HEK293 (cell line): ENCODE measurements around the gene SETD1A.

Experiments
- CTCF ChIA-PET: fragments of 350-600 bp; formaldehyde crosslinking; extraction: SDS; loops from one replicate; lab custom pipeline; 2021; ENCODE audit warnings: antibody characterized with exemption; lab: Yijun Ruan, JAX
- POLR2A ChIA-PET: fragments of 300-600 bp; formaldehyde crosslinking; extraction: SDS; loops from one replicate; lab custom pipeline; 2020; ENCODE audit warnings: antibody characterized with exemption, inconsistent platforms; lab: Yijun Ruan, JAX
- H3K27ac ChIP-seq: fragments of 200-500 bp; sonication (Bioruptor generic); 2 replicates; pipeline ENCODE4 v1.5.1; 2014; ENCODE audit warnings: low read depth, low read length, control low read depth, inconsistent platforms; ENCODE audit errors: extremely low read depth
- H3K36me3 ChIP-seq, 2 experiments: fragments of 200-500 bp in 1 of 2; sonication (Bioruptor generic) in 1 of 2; 1 replicate in 1 of 2; 2 replicates in 1 of 2; pipeline ENCODE4 v1.5.1; 2014 to 2017; ENCODE audit warnings: inconsistent platforms in 2 of 2, low read length in 2 of 2; ENCODE audit not compliant: control insufficient read depth in 2 of 2, insufficient read depth in 1 of 2
- H3K4me1 ChIP-seq: fragments of 200-500 bp; sonication (Bioruptor generic); 2 replicates; pipeline ENCODE4 v1.5.1; 2014; ENCODE audit warnings: mild to moderate bottlenecking, low read length, inconsistent platforms; ENCODE audit not compliant: control insufficient read depth, insufficient read depth
- H3K4me3 ChIP-seq: 2 replicates; pipeline ENCODE4 v1.5.1; 2011; ENCODE audit warnings: low read depth, mild to moderate bottlenecking, control low read depth, low read length, moderate library complexity
- H3K9me3 ChIP-seq: fragments of 200-500 bp; sonication (Bioruptor generic); 2 replicates; pipeline ENCODE4 v1.5.1; 2014; ENCODE audit warnings: low read depth, low read length, inconsistent platforms; ENCODE audit not compliant: control insufficient read depth, insufficient read depth
- EGR2 ChIP-seq: fragments of 450-650 bp; formaldehyde crosslinking; IDR thresholded peaks from 2 replicates; pipeline ENCODE4 v1.5.1; 2016; ENCODE audit warnings: low read depth, missing biosample characterization, missing genetic modification characterization
- HOXA7 ChIP-seq: sonication (generic); formaldehyde crosslinking; IDR thresholded peaks from 2 replicates; pipeline ENCODE4 v1.8.1; 2022; ENCODE audit warnings: missing genetic modification reagents, borderline replicate concordance
- HOXD13 ChIP-seq: sonication (generic); formaldehyde crosslinking; IDR thresholded peaks from 2 replicates; pipeline ENCODE4 v1.8.0; 2022; ENCODE audit warnings: missing genetic modification reagents, borderline replicate concordance
- IKZF3 ChIP-seq: fragments of 450-650 bp; IDR thresholded peaks from 2 replicates; pipeline ENCODE4 v1.5.0; 2018; ENCODE audit warnings: missing biosample characterization, mild to moderate bottlenecking, missing genetic modification characterization, moderate library complexity
- KLF16 ChIP-seq: fragments of 450-650 bp; formaldehyde crosslinking; IDR thresholded peaks from 2 replicates; pipeline ENCODE4 v1.5.1; 2017; ENCODE audit warnings: missing biosample characterization, missing genetic modification characterization
- SCRT2 ChIP-seq: fragments of 450-650 bp; formaldehyde crosslinking; IDR thresholded peaks from 2 replicates; pipeline ENCODE4 v1.5.1; 2016; ENCODE audit warnings: missing biosample characterization, missing genetic modification characterization
- SP7 ChIP-seq: fragments of 450-650 bp; formaldehyde crosslinking; IDR thresholded peaks from 2 replicates; pipeline ENCODE4 v1.5.1; 2016; ENCODE audit warnings: missing biosample characterization, missing genetic modification characterization
- YY1 ChIP-seq: fragments of 450-650 bp; formaldehyde crosslinking; IDR thresholded peaks from 2 replicates; pipeline ENCODE4 v1.5.1; 2018; ENCODE audit warnings: missing biosample characterization, missing genetic modification characterization
- ZBTB20 ChIP-seq: fragments of 450-650 bp; formaldehyde crosslinking; IDR thresholded peaks from 2 replicates; pipeline ENCODE4 v1.5.1; 2016; ENCODE audit warnings: missing biosample characterization, missing genetic modification characterization
- ZBTB21 ChIP-seq: fragments of 450-650 bp; formaldehyde crosslinking; IDR thresholded peaks from 2 replicates; pipeline ENCODE4 v1.5.1; 2017; ENCODE audit warnings: missing biosample characterization, missing genetic modification characterization
- ZBTB26 ChIP-seq: fragments of 450-650 bp; formaldehyde crosslinking; optimal IDR thresholded peaks from 2 replicates; pipeline ENCODE3; 2016; ENCODE audit warnings: missing biosample characterization, mild to moderate bottlenecking, missing genetic modification characterization
- ZBTB7A ChIP-seq: fragments of 450-650 bp; formaldehyde crosslinking; IDR thresholded peaks from 2 replicates; pipeline ENCODE4 v1.5.1; 2016; ENCODE audit warnings: low read depth, missing biosample characterization, missing genetic modification characterization
- ZNF133 ChIP-seq: fragments of 450-650 bp; formaldehyde crosslinking; IDR thresholded peaks from 2 replicates; pipeline ENCODE4 v1.5.1; 2016; ENCODE audit warnings: missing biosample characterization, missing genetic modification characterization
- ZNF239 ChIP-seq: fragments of 450-650 bp; formaldehyde crosslinking; IDR thresholded peaks from 2 replicates; pipeline ENCODE4 v1.5.1; 2016; ENCODE audit warnings: missing biosample characterization, missing genetic modification characterization
- ZNF280D ChIP-seq: fragments of 450-650 bp; formaldehyde crosslinking; IDR thresholded peaks from 2 replicates; pipeline ENCODE4 v1.5.1; 2016; ENCODE audit warnings: missing biosample characterization, missing genetic modification characterization
- ZNF350 ChIP-seq: fragments of 450-650 bp; formaldehyde crosslinking; IDR thresholded peaks from 2 replicates; pipeline ENCODE4 v1.5.0; 2017; ENCODE audit warnings: missing biosample characterization, mild to moderate bottlenecking, missing genetic modification characterization
- ZNF398 ChIP-seq: fragments of 450-650 bp; formaldehyde crosslinking; IDR thresholded peaks from 2 replicates; pipeline ENCODE4 v1.5.1; 2017; ENCODE audit warnings: missing biosample characterization, missing genetic modification characterization
- ZNF48 ChIP-seq: fragments of 450-650 bp; formaldehyde crosslinking; IDR thresholded peaks from 2 replicates; pipeline ENCODE4 v1.5.1; 2016; ENCODE audit warnings: missing biosample characterization, missing genetic modification characterization
- ZNF513 ChIP-seq: fragments of 450-650 bp; IDR thresholded peaks from 2 replicates; pipeline ENCODE4 v1.5.1; 2018; ENCODE audit warnings: missing biosample characterization, missing genetic modification characterization
- ZNF580 ChIP-seq: fragments of 450-650 bp; formaldehyde crosslinking; IDR thresholded peaks from 2 replicates; pipeline ENCODE4 v1.5.1; 2016; ENCODE audit warnings: missing biosample characterization, missing genetic modification characterization
- ZNF629 ChIP-seq: fragments of 450-650 bp; formaldehyde crosslinking; IDR thresholded peaks from 2 replicates; pipeline ENCODE4 v1.5.1; 2017; ENCODE audit warnings: missing biosample characterization, missing genetic modification characterization
- ZNF658 ChIP-seq: fragments of 450-650 bp; formaldehyde crosslinking; IDR thresholded peaks from 2 replicates; pipeline ENCODE4; 2016; ENCODE audit warnings: missing biosample characterization, missing genetic modification characterization
- ZNF76 ChIP-seq: fragments of 450-650 bp; formaldehyde crosslinking; IDR thresholded peaks from 2 replicates; pipeline ENCODE4; 2016; ENCODE audit warnings: low read depth, missing biosample characterization, missing genetic modification characterization, borderline replicate concordance
- ZNF785 ChIP-seq: fragments of 450-650 bp; formaldehyde crosslinking; IDR thresholded peaks from 2 replicates; pipeline ENCODE4 v1.5.1; 2016; ENCODE audit warnings: missing biosample characterization, missing genetic modification characterization
- ZNF791 ChIP-seq: fragments of 450-650 bp; formaldehyde crosslinking; IDR thresholded peaks from 2 replicates; pipeline ENCODE4 v1.5.1; 2016; ENCODE audit warnings: missing biosample characterization, missing genetic modification characterization
- ZSCAN30 ChIP-seq: fragments of 450-650 bp; IDR thresholded peaks from 2 replicates; pipeline ENCODE4 v1.5.1; 2018; ENCODE audit warnings: missing biosample characterization, mild to moderate bottlenecking, missing genetic modification characterization, moderate library complexity

Gene SETD1A

GRCh38 chr16:30923554-30924075 lies 33.9 kb upstream of the SETD1A start, which contains the start of gene FBXL19:
TSS of gene FBXL19 (plus strand) at chr16:30923572. CDS start at chr16:30925755, 2,183 bp downstream.
- H3K4me1 ChIP-seq = no peaks in the 10 kb centered on the region
- POLR2A ChIA-PET = interaction anchor here (0.6 to 1.3 kb wide), 8 partner anchors 18 to 223 kb away, joined by 3 to 4 read pairs (median 3); partner anchors contain the start of gene PHKG2
- CTCF ChIA-PET = interaction anchor here (0.8 kb wide), 1 partner anchor 31 kb away, joined by 3 read pairs; no protein-coding TSS in a partner anchor

GRCh38 chr16:30924076-30924912 lies 33.3 kb upstream of the SETD1A start:
- Histone ChIP-seq H3K4me1 (no peaks in the 10 kb centered on the region), H3K9me3 (no peaks in the 10 kb centered on the region), H3K4me3 (peak overlapping the region; percentile 68), H3K27ac (peak overlapping the region; percentile 68; the same call in 1 of the 2 replicates), H3K36me3 (peaks cover 0 to 44% of the 10 kb centered on the region in 2 experiments; a peak in 1 of 3 replicates)
- POLR2A ChIA-PET = interaction anchor here (0.6 to 1.3 kb wide), 9 partner anchors 18 to 224 kb away, joined by 3 to 6 read pairs (median 3); no protein-coding TSS in a partner anchor
- CTCF ChIA-PET = interaction anchor here (1.0 to 1.2 kb wide), 2 partner anchors 11 to 17 kb away, joined by 4 to 5 read pairs; no protein-coding TSS in a partner anchor
- TF ChIP-seq SP7 (tag by site-specific recombination) = no peak
- no peak for TF ChIP-seq ZSCAN30 (tag by site-specific recombination)
- no peak for TF ChIP-seq ZNF280D (tag by site-specific recombination)
- 0 out of 2 replicates have a peak, but pooled peaks have one; percentile 45 for TF ChIP-seq ZNF785 (tag by site-specific recombination)
- no peak for TF ChIP-seq SCRT2 (tag by site-specific recombination)
- no peak for TF ChIP-seq ZNF658 (tag by site-specific recombination)
- TF ChIP-seq ZNF791 = no peak
- TF ChIP-seq ZBTB21 = no peak
- TF ChIP-seq IKZF3 = peak; percentile 81; the same call in 1 of the 2 replicates
- TF ChIP-seq ZNF398 (tag by site-specific recombination) = peak; percentile 49
- TF ChIP-seq ZNF76 (tag by site-specific recombination) = no peak
- peak; percentile 84 for TF ChIP-seq EGR2 (tag by site-specific recombination)
- peak; percentile 36; the same call in 1 of the 2 replicates for TF ChIP-seq ZBTB20
- peak; percentile 56; the same call in 1 of the 2 replicates for TF ChIP-seq YY1 (tag by site-specific recombination)

More at GRCh38 chr16:30923554-30924075, 33.9 kb upstream of the SETD1A start, which contains the start of gene FBXL19:
- H3K9me3 ChIP-seq = no peaks in the 10 kb centered on the region
- TF ChIP-seq KLF16 (tag by site-specific recombination) (no peak), ZNF133 (tag by site-specific recombination) (no peak), ZNF513 (tag by site-specific recombination) (peak; percentile 81), ZBTB7A (peak; percentile 9; the same call in 1 of the 2 replicates), ZNF350 (tag by site-specific recombination) (no peak), ZNF239 (tag by site-specific recombination) (no peak), ZNF48 (tag by site-specific recombination) (no peak), ZNF580 (tag by site-specific recombination) (no peak), HOXD13 (no peak), ZNF629 (tag by site-specific recombination) (no peak), ZBTB26 (peak; percentile 58), HOXA7 (no peak)
- peaks cover 0 to 37% of the 10 kb centered on the region in 2 experiments; a peak in 1 of 3 replicates for H3K36me3 ChIP-seq
- peak within 1 kb of the TSS; percentile 68 for H3K4me3 ChIP-seq
- H3K27ac ChIP-seq = peak within 1 kb of the TSS; percentile 68
